RWPE1 (cell line): ENCODE data around the gene GANC.
"Not testable (repeated sequence)": the region's sequence is repeated elsewhere in the genome, so short reads cannot be mapped to it uniquely, and the experiment has no call there.

Experiments
- CTCF ChIA-PET: fragments of 350-600 bp; sonication (Branson Sonifier 250); formaldehyde crosslinking; extraction: SDS; loops from one replicate; lab custom pipeline; 2021; lab: Yijun Ruan, JAX
- POLR2A ChIA-PET: fragments of 400-600 bp; formaldehyde crosslinking; extraction: SDS; loops from one replicate; lab custom pipeline; 2020; ENCODE audit warnings: antibody characterized with exemption; ENCODE audit not compliant: low non-redundant PET; lab: Yijun Ruan, JAX
- DNase-seq: peaks from one replicate; pipeline ENCODE4 v3.0.0; 2012; ENCODE audit warnings: low spot score
- H3K27ac ChIP-seq: fragments of 450-650 bp; 2 replicates; pipeline ENCODE4 v1.5.1; 2017
- TF ChIP-seq, protein P1 (sequence below): fragments of 450-650 bp; conservative IDR thresholded peaks from 2 replicates; pipeline ENCODE4 v1.5.1; 2017; ENCODE audit warnings: low read depth, mild to moderate bottlenecking

The GANC gene

DNA sequence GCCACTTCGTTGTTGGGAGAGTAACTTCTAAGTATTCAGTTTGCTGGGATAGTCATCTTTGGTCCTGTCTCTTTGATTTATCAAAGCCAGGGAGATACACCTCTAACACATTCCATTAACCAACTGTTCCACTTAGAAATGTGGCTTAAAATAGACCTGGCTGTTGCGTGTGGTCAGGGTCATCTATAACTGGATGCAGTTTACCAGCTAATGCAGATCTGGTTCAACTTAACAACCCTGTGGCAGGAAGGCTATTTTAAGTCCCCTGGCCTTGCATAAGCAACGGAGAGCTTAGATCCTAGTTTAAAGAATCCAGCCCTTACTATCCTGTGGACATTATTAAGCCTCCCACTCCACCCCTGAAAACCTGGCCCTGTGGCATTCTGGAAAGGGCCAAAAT is 58.2 kb downstream of the GANC start:
- POLR2A ChIA-PET = no interaction called here
- CTCF ChIA-PET = no interaction called here
- TF ChIP-seq, protein P1, sequence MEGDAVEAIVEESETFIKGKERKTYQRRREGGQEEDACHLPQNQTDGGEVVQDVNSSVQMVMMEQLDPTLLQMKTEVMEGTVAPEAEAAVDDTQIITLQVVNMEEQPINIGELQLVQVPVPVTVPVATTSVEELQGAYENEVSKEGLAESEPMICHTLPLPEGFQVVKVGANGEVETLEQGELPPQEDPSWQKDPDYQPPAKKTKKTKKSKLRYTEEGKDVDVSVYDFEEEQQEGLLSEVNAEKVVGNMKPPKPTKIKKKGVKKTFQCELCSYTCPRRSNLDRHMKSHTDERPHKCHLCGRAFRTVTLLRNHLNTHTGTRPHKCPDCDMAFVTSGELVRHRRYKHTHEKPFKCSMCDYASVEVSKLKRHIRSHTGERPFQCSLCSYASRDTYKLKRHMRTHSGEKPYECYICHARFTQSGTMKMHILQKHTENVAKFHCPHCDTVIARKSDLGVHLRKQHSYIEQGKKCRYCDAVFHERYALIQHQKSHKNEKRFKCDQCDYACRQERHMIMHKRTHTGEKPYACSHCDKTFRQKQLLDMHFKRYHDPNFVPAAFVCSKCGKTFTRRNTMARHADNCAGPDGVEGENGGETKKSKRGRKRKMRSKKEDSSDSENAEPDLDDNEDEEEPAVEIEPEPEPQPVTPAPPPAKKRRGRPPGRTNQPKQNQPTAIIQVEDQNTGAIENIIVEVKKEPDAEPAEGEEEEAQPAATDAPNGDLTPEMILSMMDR = no peak
- DNase-seq = no peak
- H3K27ac ChIP-seq = no peak overlapping the region

DNA sequence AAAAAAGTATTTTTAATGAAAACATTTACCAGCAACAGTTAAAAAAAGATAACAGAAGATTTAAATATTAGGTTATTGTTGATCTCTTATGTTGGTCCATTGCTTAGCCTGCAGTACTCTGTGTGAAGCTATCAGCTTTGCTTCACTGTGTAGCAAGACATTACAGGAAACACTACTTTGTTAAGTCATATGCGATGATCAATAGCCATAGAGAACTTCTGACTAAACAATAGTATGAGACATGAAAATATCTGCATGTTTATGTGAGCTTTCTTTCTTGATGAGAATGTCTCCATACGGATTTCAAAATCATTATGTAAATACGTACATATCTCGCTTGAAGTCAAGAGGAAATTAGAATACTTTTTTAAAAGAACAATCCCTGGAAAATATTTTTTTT is 59.3 kb downstream of the GANC start:
- DNase-seq = no peak
- ChIA-PET CTCF (interaction anchor here (0.6 kb wide), 1 partner anchor 70 kb away, joined by 3 read pairs; no protein-coding TSS in a partner anchor), POLR2A (no interaction called here)
- TF ChIP-seq, protein P1 = no peak
- no peak overlapping the region for H3K27ac ChIP-seq

DNA sequence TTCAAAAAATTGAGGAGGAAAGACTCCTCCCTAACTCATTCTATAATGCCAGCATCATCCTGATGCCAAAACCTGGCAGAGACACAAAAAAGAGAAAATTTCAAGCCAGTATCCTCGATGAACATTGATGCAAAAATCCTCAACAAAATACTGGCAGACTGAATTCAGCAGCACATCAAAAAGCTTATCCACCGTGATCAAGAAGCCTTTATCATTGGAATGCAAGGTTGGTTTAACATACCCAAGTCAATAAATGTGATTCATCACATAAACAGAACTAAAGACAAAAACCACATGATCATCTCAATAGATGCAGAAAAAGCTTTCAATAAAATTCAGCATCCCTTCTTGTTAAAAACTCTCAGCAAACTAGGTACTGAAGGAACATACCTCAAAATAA is 62.1 kb downstream of the GANC start:
- CTCF ChIA-PET = no interaction called here
- H3K27ac ChIP-seq = no peak overlapping the region
- no peak for DNase-seq
- POLR2A ChIA-PET = no interaction called here
- TF ChIP-seq, protein P1 = no peak

DNA sequence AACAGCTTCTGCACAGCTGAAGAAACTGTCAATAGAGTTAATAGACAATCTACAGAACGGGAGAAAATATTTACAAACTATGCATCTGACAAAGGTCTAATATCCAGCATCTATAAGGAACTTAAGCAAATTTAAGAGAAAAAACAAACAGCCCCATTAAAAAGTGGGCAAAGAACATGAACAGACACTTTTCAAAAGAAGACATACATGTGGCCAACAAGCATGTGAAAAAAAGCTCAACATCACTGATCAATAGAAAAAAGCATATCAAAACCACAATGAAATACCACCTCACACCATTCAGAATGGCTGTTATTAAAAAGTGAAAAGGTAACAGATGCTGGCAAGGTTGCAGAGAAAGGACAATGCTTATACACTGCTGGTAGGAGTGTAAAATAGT is 63.6 kb downstream of the GANC start:
- CTCF ChIA-PET, H3K27ac ChIP-seq, DNase-seq, POLR2A ChIA-PET: not testable (repeated sequence)

DNA sequence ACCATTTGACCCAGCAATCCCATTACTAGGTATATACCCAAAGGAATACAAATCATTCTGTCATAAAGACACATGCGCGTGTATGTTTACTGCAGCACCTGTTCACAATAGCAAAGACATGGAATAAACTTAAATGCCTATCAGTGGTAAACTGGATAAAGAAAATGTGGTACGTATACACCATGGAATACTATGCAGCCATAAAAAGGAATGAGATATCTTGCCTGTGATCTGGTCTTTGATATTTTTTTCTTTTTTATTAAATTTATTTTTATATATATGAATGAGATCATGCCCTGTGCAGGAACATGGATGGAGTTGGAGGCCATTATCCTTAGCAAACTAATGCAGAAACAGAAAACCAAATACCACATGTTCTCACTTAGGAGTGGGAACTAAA is 64.1 kb downstream of the GANC start:
- CTCF ChIA-PET, DNase-seq, H3K27ac ChIP-seq, POLR2A ChIA-PET: not testable (repeated sequence)

DNA sequence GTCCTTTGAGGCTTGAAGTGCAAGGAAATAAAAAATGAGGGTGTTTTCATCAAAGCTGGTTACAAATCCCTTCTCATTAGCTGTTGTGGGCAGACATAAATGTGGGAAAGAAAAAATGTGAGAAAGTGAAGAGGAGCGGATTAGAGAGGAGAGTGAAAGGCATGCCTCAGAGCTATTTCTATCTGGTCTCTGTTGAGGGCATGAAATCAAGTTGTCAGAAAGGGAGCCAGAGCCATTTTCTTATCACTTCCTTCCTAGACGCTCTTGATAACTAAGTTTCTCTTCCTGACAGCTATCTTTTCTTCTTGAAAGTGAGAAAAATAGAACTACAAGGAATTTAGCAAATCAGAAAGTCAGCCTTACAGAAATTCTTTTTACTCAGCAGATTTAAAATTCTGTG is 65.5 kb downstream of the GANC start:
- ChIA-PET CTCF (interaction anchor here (0.6 kb wide), 1 partner anchor 273 kb away, joined by 3 read pairs; no protein-coding TSS in a partner anchor), POLR2A (no interaction called here)
- no peak for DNase-seq
- no peak overlapping the region for H3K27ac ChIP-seq
- TF ChIP-seq, protein P1 = no peak

DNA sequence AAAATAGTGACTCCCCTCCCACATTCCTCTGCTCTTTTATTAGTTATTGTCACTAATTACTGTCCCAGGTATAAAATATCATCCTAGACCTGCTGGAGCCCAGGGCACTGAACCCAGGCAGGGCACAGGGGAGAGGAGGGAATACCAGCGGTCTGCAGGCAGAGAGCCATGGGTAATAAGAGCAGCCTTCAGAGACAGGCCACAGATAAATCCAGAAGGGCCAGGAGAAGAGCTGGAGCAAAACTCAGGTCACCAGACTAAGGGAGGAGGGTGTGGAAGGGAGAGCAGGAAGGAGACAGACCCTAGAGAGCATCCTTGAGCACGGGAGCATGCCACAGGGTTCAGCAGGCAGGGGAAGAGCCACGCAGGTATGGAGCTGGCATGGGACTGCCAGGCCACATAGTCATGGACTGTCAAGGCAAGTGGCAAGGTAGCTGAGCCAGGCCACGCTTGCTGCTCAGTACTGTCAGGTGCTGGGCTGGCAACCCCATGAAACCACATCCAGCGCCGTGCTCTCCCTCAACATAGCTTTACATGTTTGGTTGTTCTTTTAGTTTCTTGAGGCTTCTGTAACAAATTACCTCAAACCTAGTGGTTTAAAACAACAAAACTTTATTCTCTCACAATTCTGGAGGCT is 70.7 kb downstream of the GANC start:
- H3K27ac ChIP-seq = no peak overlapping the region
- TF ChIP-seq, protein P1 = no peak
- ChIA-PET POLR2A (no interaction called here), CTCF (interaction anchor here (0.6 kb wide), 1 partner anchor 260 kb away, joined by 4 read pairs; no protein-coding TSS in a partner anchor)
- DNase-seq = no peak
